Measurements from ENCODE around the gene HERC2. TPM values are rescaled to one million over a fixed set of nuclear protein-coding genes. Genes with fewer than 3 reads are reported as not detected.

HERC2 gene
- total and polyA plus RNA-seq, 4 donors = 14.6 to 45.4 (median 26.6) TPM

DNA sequence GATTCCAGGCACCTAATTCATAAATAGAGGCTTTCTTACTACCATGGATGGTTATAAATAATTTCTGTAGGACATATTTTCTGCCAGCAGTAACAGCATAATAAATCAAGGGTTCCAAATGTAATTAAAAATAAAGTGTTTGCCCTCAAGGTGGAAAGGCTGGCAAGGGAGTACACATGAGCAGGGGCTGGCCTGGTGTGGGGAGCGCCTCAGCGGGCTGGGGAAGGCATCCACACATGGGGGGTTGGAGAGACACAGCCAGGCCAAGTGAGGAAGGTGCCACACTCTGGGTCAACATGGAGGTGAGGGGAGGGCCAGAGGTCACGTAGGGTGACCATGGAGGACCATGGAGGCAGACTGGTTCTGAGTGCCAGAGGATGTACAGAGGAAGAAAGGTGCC is 157.1 kb downstream of the HERC2 start:
- no peak overlapping the region for H3K9ac ChIP-seq (ENCODE audit: low read depth in 1 of 2, low read length in 2 of 2)

DNA sequence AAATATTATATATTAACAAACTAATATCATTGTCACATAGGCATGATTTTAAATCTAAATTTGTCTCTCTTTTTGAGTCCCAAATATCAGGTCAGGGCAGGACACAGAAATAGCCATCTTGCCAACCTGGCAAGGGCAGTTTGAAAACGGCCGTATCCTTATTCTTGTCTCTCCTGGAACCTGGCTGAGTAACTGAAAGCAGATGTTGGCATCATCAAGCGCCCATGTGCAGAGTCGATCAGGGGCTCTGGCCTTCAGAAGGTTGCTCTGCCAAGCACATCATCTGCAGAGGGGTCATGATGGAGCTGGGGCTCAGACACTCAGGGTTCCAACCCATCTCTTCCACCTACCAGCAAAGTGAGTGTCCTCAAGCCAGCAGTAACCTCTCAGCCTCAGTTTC is 167.7 kb downstream of the HERC2 start:
- TF ChIP-seq, protein P1, sequence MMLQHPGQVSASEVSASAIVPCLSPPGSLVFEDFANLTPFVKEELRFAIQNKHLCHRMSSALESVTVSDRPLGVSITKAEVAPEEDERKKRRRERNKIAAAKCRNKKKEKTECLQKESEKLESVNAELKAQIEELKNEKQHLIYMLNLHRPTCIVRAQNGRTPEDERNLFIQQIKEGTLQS (IDR thresholded peaks at IDR 0.05) = no peak
- TF ChIP-seq, protein P2, sequence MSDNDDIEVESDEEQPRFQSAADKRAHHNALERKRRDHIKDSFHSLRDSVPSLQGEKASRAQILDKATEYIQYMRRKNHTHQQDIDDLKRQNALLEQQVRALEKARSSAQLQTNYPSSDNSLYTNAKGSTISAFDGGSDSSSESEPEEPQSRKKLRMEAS (IDR thresholded peaks at IDR 0.05) = no peak
- TF ChIP-seq FOXA1 (IDR thresholded peaks at IDR 0.05) (no peak), RXRA (IDR thresholded peaks at IDR 0.05) (no peak), SP1 (IDR thresholded peaks at IDR 0.05) (no peak), EGR1 (IDR thresholded peaks at IDR 0.05; ENCODE audit: low read depth in 2 of 2) (no peak), JUND (IDR thresholded peaks at IDR 0.05) (no peak), TAF1 (conservative IDR thresholded peaks at IDR 0.05) (no peak), RAD21 (IDR thresholded peaks at IDR 0.05) (no peak), HNF4A (conservative IDR thresholded peaks at IDR 0.05) (no peak)
- 88% methylated on average over 4 of the region's 4 CpGs for WGBS
- Histone ChIP-seq H3K27me3 (ENCODE audit: control insufficient read depth in 4 of 4, insufficient read depth in 4 of 4, low read length in 3 of 4) (no peaks in the 10 kb centered on the region), H3K9me3 (ENCODE audit: control insufficient read depth in 4 of 4, low read length in 3 of 4) (peaks cover 0 to 2% (median 0%) of the 10 kb centered on the region in 4 donors), H3K36me3 (ENCODE audit: control insufficient read depth in 4 of 4, insufficient read depth in 3 of 4, low read depth in 1 of 4, low read length in 3 of 4) (peaks cover 0 to 9% (median 6%) of the 10 kb centered on the region in 4 donors), H3K4me1 (ENCODE audit: control insufficient read depth in 4 of 4, insufficient read depth in 4 of 4, low read length in 3 of 4) (no peaks in the 10 kb centered on the region), H3K4me3 (ENCODE audit: low read depth in 1 of 3, low read length in 3 of 3) (no peak overlapping the region), H3K27ac (ENCODE audit: low read depth in 1 of 2, low read length in 2 of 2) (no peak overlapping the region), H3K9ac (ENCODE audit: low read depth in 1 of 2, low read length in 2 of 2) (no peak overlapping the region)
- DNase-seq (ENCODE audit: low spot score) = no peak

More for the DNA sequence above, 157.1 kb downstream of the HERC2 start:
- Histone ChIP-seq H3K27me3 (ENCODE audit: control insufficient read depth in 4 of 4, insufficient read depth in 4 of 4, low read length in 3 of 4) (no peaks in the 10 kb centered on the region), H3K27ac (ENCODE audit: low read depth in 1 of 2, low read length in 2 of 2) (no peak overlapping the region), H3K4me3 (ENCODE audit: low read depth in 1 of 3, low read length in 3 of 3) (no peak overlapping the region), H3K36me3 (ENCODE audit: control insufficient read depth in 4 of 4, insufficient read depth in 3 of 4, low read depth in 1 of 4, low read length in 3 of 4) (peaks cover 11 to 75% (median 45%) of the 10 kb centered on the region in 4 donors), H3K9me3 (ENCODE audit: control insufficient read depth in 4 of 4, low read length in 3 of 4) (no peaks in the 10 kb centered on the region), H3K4me1 (ENCODE audit: control insufficient read depth in 4 of 4, insufficient read depth in 4 of 4, low read length in 3 of 4) (no peaks in the 10 kb centered on the region)
- DNase-seq (ENCODE audit: low spot score) = no peak
- over 99% methylated on average over 3 of the region's 3 CpGs for WGBS
- TF ChIP-seq FOXA2 (IDR thresholded peaks at IDR 0.05) (no peak), RAD21 (IDR thresholded peaks at IDR 0.05) (no peak), FOXA1 (IDR thresholded peaks at IDR 0.05) (no peak), RXRA (IDR thresholded peaks at IDR 0.05) (no peak), TAF1 (conservative IDR thresholded peaks at IDR 0.05) (no peak), NR2F2 (IDR thresholded peaks at IDR 0.05) (no peak), GABPA (IDR thresholded peaks at IDR 0.05 in 1 of 2, conservative IDR thresholded peaks at IDR 0.05 in 1 of 2) (no peak), EGR1 (IDR thresholded peaks at IDR 0.05; ENCODE audit: low read depth in 2 of 2) (no peak), HNF4G (IDR thresholded peaks at IDR 0.05) (no peak), JUND (IDR thresholded peaks at IDR 0.05) (no peak), SP1 (IDR thresholded peaks at IDR 0.05) (no peak)
- TF ChIP-seq, protein P2 (IDR thresholded peaks at IDR 0.05) = no peak
- TF ChIP-seq, protein P1 (IDR thresholded peaks at IDR 0.05) = no peak
- TF ChIP-seq, protein P3, sequence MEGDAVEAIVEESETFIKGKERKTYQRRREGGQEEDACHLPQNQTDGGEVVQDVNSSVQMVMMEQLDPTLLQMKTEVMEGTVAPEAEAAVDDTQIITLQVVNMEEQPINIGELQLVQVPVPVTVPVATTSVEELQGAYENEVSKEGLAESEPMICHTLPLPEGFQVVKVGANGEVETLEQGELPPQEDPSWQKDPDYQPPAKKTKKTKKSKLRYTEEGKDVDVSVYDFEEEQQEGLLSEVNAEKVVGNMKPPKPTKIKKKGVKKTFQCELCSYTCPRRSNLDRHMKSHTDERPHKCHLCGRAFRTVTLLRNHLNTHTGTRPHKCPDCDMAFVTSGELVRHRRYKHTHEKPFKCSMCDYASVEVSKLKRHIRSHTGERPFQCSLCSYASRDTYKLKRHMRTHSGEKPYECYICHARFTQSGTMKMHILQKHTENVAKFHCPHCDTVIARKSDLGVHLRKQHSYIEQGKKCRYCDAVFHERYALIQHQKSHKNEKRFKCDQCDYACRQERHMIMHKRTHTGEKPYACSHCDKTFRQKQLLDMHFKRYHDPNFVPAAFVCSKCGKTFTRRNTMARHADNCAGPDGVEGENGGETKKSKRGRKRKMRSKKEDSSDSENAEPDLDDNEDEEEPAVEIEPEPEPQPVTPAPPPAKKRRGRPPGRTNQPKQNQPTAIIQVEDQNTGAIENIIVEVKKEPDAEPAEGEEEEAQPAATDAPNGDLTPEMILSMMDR (IDR thresholded peaks at IDR 0.05; ENCODE audit: low read depth, low read length, missing input control) = no peak
- TF ChIP-seq, protein P4, sequence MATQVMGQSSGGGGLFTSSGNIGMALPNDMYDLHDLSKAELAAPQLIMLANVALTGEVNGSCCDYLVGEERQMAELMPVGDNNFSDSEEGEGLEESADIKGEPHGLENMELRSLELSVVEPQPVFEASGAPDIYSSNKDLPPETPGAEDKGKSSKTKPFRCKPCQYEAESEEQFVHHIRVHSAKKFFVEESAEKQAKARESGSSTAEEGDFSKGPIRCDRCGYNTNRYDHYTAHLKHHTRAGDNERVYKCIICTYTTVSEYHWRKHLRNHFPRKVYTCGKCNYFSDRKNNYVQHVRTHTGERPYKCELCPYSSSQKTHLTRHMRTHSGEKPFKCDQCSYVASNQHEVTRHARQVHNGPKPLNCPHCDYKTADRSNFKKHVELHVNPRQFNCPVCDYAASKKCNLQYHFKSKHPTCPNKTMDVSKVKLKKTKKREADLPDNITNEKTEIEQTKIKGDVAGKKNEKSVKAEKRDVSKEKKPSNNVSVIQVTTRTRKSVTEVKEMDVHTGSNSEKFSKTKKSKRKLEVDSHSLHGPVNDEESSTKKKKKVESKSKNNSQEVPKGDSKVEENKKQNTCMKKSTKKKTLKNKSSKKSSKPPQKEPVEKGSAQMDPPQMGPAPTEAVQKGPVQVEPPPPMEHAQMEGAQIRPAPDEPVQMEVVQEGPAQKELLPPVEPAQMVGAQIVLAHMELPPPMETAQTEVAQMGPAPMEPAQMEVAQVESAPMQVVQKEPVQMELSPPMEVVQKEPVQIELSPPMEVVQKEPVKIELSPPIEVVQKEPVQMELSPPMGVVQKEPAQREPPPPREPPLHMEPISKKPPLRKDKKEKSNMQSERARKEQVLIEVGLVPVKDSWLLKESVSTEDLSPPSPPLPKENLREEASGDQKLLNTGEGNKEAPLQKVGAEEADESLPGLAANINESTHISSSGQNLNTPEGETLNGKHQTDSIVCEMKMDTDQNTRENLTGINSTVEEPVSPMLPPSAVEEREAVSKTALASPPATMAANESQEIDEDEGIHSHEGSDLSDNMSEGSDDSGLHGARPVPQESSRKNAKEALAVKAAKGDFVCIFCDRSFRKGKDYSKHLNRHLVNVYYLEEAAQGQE (IDR thresholded peaks at IDR 0.05) = no peak
- TF ChIP-seq, protein P5, sequence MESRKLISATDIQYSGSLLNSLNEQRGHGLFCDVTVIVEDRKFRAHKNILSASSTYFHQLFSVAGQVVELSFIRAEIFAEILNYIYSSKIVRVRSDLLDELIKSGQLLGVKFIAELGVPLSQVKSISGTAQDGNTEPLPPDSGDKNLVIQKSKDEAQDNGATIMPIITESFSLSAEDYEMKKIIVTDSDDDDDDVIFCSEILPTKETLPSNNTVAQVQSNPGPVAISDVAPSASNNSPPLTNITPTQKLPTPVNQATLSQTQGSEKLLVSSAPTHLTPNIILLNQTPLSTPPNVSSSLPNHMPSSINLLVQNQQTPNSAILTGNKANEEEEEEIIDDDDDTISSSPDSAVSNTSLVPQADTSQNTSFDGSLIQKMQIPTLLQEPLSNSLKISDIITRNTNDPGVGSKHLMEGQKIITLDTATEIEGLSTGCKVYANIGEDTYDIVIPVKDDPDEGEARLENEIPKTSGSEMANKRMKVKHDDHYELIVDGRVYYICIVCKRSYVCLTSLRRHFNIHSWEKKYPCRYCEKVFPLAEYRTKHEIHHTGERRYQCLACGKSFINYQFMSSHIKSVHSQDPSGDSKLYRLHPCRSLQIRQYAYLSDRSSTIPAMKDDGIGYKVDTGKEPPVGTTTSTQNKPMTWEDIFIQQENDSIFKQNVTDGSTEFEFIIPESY (IDR thresholded peaks at IDR 0.05) = no peak
